HepG2 (cell line): Measurements from ENCODE around the gene TIAM2. TPM values are rescaled to one million over a fixed set of nuclear protein-coding genes. Genes with fewer than 3 reads are reported as not detected.

Experiments
- AKAP8 ChIP-seq: sonication (generic); formaldehyde crosslinking; IDR thresholded peaks from 2 replicates; pipeline ENCODE4 v1.5.1; 2020; ENCODE audit warnings: mild to moderate bottlenecking, missing genetic modification reagents
- ARHGAP35 ChIP-seq: sonication (generic); formaldehyde crosslinking; IDR thresholded peaks from 2 replicates; pipeline ENCODE4 v1.9.0; 2022; ENCODE audit warnings: mild to moderate bottlenecking, inconsistent platforms, moderate library complexity, missing genetic modification reagents, borderline replicate concordance
- BORCS8-MEF2B ChIP-seq: sonication (generic); formaldehyde crosslinking; IDR thresholded peaks from 2 replicates; pipeline ENCODE4 v1.8.0; 2022; ENCODE audit warnings: mild to moderate bottlenecking, missing genetic modification reagents
- ETV5 ChIP-seq: IDR thresholded peaks from 2 replicates; pipeline ENCODE4 v1.6.1; 2018; ENCODE audit warnings: missing biosample characterization, missing genetic modification reagents, inconsistent platforms, borderline replicate concordance
- FLYWCH1 ChIP-seq: sonication (generic); formaldehyde crosslinking; IDR thresholded peaks from 2 replicates; pipeline ENCODE4 v1.8.1; 2023; ENCODE audit warnings: mild to moderate bottlenecking, missing genetic modification reagents
- HNRNPK ChIP-seq: fragments of 200-400 bp; formaldehyde crosslinking; IDR thresholded peaks from 2 replicates; pipeline ENCODE4 v1.6.1; 2018; ENCODE audit warnings: low read length, low read depth, moderate library complexity, mild to moderate bottlenecking; ENCODE audit not compliant: poor library complexity, severe bottlenecking
- JUNB ChIP-seq: sonication (generic); formaldehyde crosslinking; IDR thresholded peaks from 2 replicates; pipeline ENCODE4 v1.8.0; 2022; ENCODE audit warnings: missing genetic modification reagents, mild to moderate bottlenecking, borderline replicate concordance
- LBX2 ChIP-seq: sonication (generic); formaldehyde crosslinking; IDR thresholded peaks from 2 replicates; pipeline ENCODE4 v1.5.0; 2020; ENCODE audit warnings: missing genetic modification reagents, mild to moderate bottlenecking, borderline replicate concordance
- RXRB ChIP-seq: IDR thresholded peaks from 2 replicates; pipeline ENCODE4 v1.6.1; 2016; ENCODE audit warnings: borderline replicate concordance, missing genetic modification reagents, missing compliant biosample characterization
- SAP130 ChIP-seq: IDR thresholded peaks from 2 replicates; pipeline ENCODE4 v1.6.1; 2016; ENCODE audit warnings: low read depth
- SIX4 ChIP-seq: sonication (generic); formaldehyde crosslinking; IDR thresholded peaks from 2 replicates; pipeline ENCODE4 v1.4.0; 2020; ENCODE audit warnings: missing genetic modification reagents
- SMAD9 ChIP-seq: sonication (generic); formaldehyde crosslinking; IDR thresholded peaks from 2 replicates; pipeline ENCODE4 v1.5.1; 2020; ENCODE audit warnings: mild to moderate bottlenecking, missing genetic modification reagents
- SP4 ChIP-seq: sonication (generic); formaldehyde crosslinking; IDR thresholded peaks from 2 replicates; pipeline ENCODE4 v1.8.1; 2023; ENCODE audit warnings: mild to moderate bottlenecking, missing genetic modification reagents
- ZBTB37 ChIP-seq: sonication (generic); formaldehyde crosslinking; IDR thresholded peaks from 2 replicates; pipeline ENCODE4 v1.4.0; 2020; ENCODE audit warnings: mild to moderate bottlenecking, missing genetic modification reagents
- ZHX1 ChIP-seq: sonication (generic); formaldehyde crosslinking; IDR thresholded peaks from 2 replicates; pipeline ENCODE4 v1.8.1; 2022; ENCODE audit warnings: low read depth, mild to moderate bottlenecking, missing genetic modification reagents
- ZNF207 ChIP-seq: fragments of 450-650 bp; IDR thresholded peaks from 2 replicates; pipeline ENCODE4 v1.6.1; 2016; ENCODE audit warnings: antibody characterized with exemption, borderline replicate concordance
- ZNF362 ChIP-seq: sonication (generic); formaldehyde crosslinking; IDR thresholded peaks from 2 replicates; pipeline ENCODE4 v1.4.0; 2020; ENCODE audit warnings: missing genetic modification reagents, mild to moderate bottlenecking, borderline replicate concordance
- ZNF460 ChIP-seq: sonication (generic); formaldehyde crosslinking; IDR thresholded peaks from 2 replicates; pipeline ENCODE4 v1.5.1; 2020; ENCODE audit warnings: missing genetic modification reagents, mild to moderate bottlenecking, borderline replicate concordance
- ZNF556 ChIP-seq: sonication (generic); formaldehyde crosslinking; IDR thresholded peaks from 2 replicates; pipeline ENCODE4 v1.4.0; 2020; ENCODE audit warnings: mild to moderate bottlenecking, missing genetic modification reagents, borderline replicate concordance
- ZNF710 ChIP-seq: sonication (generic); formaldehyde crosslinking; IDR thresholded peaks from 2 replicates; pipeline ENCODE4 v1.5.0; 2020; ENCODE audit warnings: mild to moderate bottlenecking, missing genetic modification reagents, borderline replicate concordance
- ZSCAN21 ChIP-seq: sonication (generic); formaldehyde crosslinking; IDR thresholded peaks from 2 replicates; pipeline ENCODE4 v1.8.0; 2022; ENCODE audit warnings: mild to moderate bottlenecking, missing genetic modification reagents, moderate library complexity, borderline replicate concordance
- polyA plus RNA-seq, 8 experiments: library from polyadenylated mRNA; depleted of rRNA in 3 of 8; stranded (reverse) in 7 of 8; unstranded in 1 of 8; fragments of >200 nt; fragmentation: Illumina TruSeq in 4 of 8; extraction: Trizol in 4 of 8; gene quantifications; 2 replicates each; pipeline versions ENCODE4 v1.2.1 to v1.2.3, GENCODE V29; 2011 to 2016; ENCODE audit warnings: low read depth in 4 of 8, missing spikeins in 1 of 8, mixed read lengths in 1 of 8; ENCODE audit not compliant: insufficient read depth in 1 of 8
- total RNA-seq, 5 experiments: library from RNA; depleted of rRNA; stranded (reverse); fragments of >200 nt; fragmentation: Illumina TruSeq; extraction: Trizol; gene quantifications; 2 replicates each; pipeline ENCODE4 v1.2.3, GENCODE V29; 2016; ENCODE audit warnings: low read depth in 1 of 5

The TIAM2 gene
- total and polyA plus RNA-seq, 2 of the 13 experiments (the other 11 are each of a cell fraction or from before 2014, with no cell fraction given): 4.1 to 4.5 TPM

GRCh38 chr6:155126727-155127439, 131.8 kb downstream of the TIAM2 start (continued):
- no peak for TF ChIP-seq ZNF362 (CRISPR knock-in tag)
- peak; percentile 52; the same call in 1 of the 2 replicates for TF ChIP-seq RXRB (CRISPR knock-in tag)
- no peak for TF ChIP-seq HNRNPK
- TF ChIP-seq SAP130: peak; percentile 78
- no peak for TF ChIP-seq ZNF207
- TF ChIP-seq ZNF556 (CRISPR knock-in tag): no peak
- TF ChIP-seq AKAP8 (CRISPR knock-in tag): no peak
- no peak for TF ChIP-seq ARHGAP35 (CRISPR knock-in tag)
- TF ChIP-seq FLYWCH1 (CRISPR knock-in tag): no peak
- no peak for TF ChIP-seq ETV5 (CRISPR knock-in tag)
- no peak for TF ChIP-seq ZNF460 (CRISPR knock-in tag)
- TF ChIP-seq BORCS8-MEF2B (CRISPR knock-in tag): no peak
- TF ChIP-seq SMAD9 (CRISPR knock-in tag): no peak
- no peak for TF ChIP-seq SP4 (CRISPR knock-in tag)
- peak; percentile 61; the same call in 1 of the 2 replicates for TF ChIP-seq JUNB (CRISPR knock-in tag)
- TF ChIP-seq ZNF710 (CRISPR knock-in tag): no peak
- TF ChIP-seq ZBTB37: no peak
- no peak for TF ChIP-seq ZSCAN21
- TF ChIP-seq ZHX1 (CRISPR knock-in tag): no peak
- no peak; the same call in 1 of the 2 replicates for TF ChIP-seq SIX4 (CRISPR knock-in tag)
- no peak for TF ChIP-seq LBX2 (CRISPR knock-in tag)
